Endothelial cell of umbilical vein (primary cell): ENCODE measurements around the gene YARS1. TPM values are rescaled to one million over a fixed set of nuclear protein-coding genes. Genes with fewer than 3 reads are reported as not detected.
A peak's percentile ranks its signal among the peaks of the same experiment; 100 is the strongest.

Source experiments
- BruUV-seq: library from RNA; stranded (reverse); fragments of 400-500 nt; replicated peaks from 2 replicates; lab custom pipeline; 2021; lab: Mats Ljungman, UMichigan
- CTCF ChIA-PET: fragments of 300-600, 350-600 bp; sonication (Branson Sonifier 250); formaldehyde crosslinking; loops from one replicate; lab custom pipeline; 2021; ENCODE audit warnings: antibody characterized with exemption, inconsistent platforms; lab: Charles Lee
- POLR2A ChIA-PET: fragments of 300-600, 350-600 bp; sonication (Branson Sonifier 250); formaldehyde crosslinking; loops from one replicate; lab custom pipeline; 2021; ENCODE audit warnings: antibody characterized with exemption, inconsistent platforms; lab: Charles Lee
- DNase-seq: peaks from one replicate; pipeline ENCODE4 v3.0.0-alpha.2; 2011; ENCODE audit warnings: low read depth, low spot score
- FAIRE-seq: peaks from 2 replicates; lab custom pipeline; 2011; peaks lifted over from hg19 to GRCh38; lab: Jason Lieb, UNC
- H2AFZ ChIP-seq: 2 replicates; pipeline ENCODE4 v1.6.0; 2012; ENCODE audit warnings: low read depth, low read length, control low read depth, inconsistent platforms
- H3K27ac ChIP-seq: 2 replicates; pipeline ENCODE4 v1.5.1; 2011; ENCODE audit warnings: low read depth, mild to moderate bottlenecking, control low read depth, low read length, moderate library complexity; ENCODE audit not compliant: insufficient read depth
- H3K27me3 ChIP-seq, 2 experiments: 2 replicates each; pipeline versions ENCODE4 v1.6.0 to v1.6.1; 2011; ENCODE audit warnings: low read length in 2 of 2, mixed read lengths in 1 of 2; ENCODE audit not compliant: control insufficient read depth in 2 of 2, insufficient read depth in 2 of 2
- H3K36me3 ChIP-seq, 2 experiments: 2 replicates in 1 of 2; 3 replicates in 1 of 2; pipeline ENCODE4 v1.5.1; 2011; ENCODE audit warnings: low read length in 2 of 2, mild to moderate bottlenecking in 1 of 2, moderate library complexity in 1 of 2; ENCODE audit not compliant: control insufficient read depth in 2 of 2, insufficient read depth in 2 of 2; ENCODE audit errors: extremely low read depth in 1 of 2
- H3K4me1 ChIP-seq: 3 replicates; pipeline ENCODE4 v1.5.1; 2011; ENCODE audit warnings: mild to moderate bottlenecking, low read length; ENCODE audit not compliant: control insufficient read depth, insufficient read depth; ENCODE audit errors: extremely low read depth
- H3K4me2 ChIP-seq: 2 replicates; pipeline ENCODE4 v1.6.1; 2011; ENCODE audit warnings: low read length, control low read depth, mixed read lengths; ENCODE audit not compliant: insufficient read depth
- H3K4me3 ChIP-seq, 3 experiments: fragments of 200-600 bp in 1 of 3; sonication (generic), shearing (Covaris generic) in 1 of 3; replicated peaks in 1 of 3; 2 replicates each; pipeline ENCODE4 v1.5.1; 2011 to 2016; ENCODE audit warnings: control low read depth in 3 of 3, low read length in 3 of 3, mild to moderate bottlenecking in 2 of 3, inconsistent platforms in 1 of 3, low read depth in 1 of 3, moderate library complexity in 1 of 3; ENCODE audit not compliant: insufficient read depth in 1 of 3
- H3K79me2 ChIP-seq: 2 replicates; pipeline ENCODE4 v1.6.0; 2012; ENCODE audit warnings: low read length, inconsistent platforms; ENCODE audit not compliant: control insufficient read depth, insufficient read depth
- H3K9ac ChIP-seq: replicated peaks from 2 replicates; pipeline ENCODE3; 2011; ENCODE audit warnings: low read length, control low read depth; ENCODE audit not compliant: insufficient read depth; ENCODE audit errors: extremely low read depth
- H3K9me1 ChIP-seq: replicated peaks from 3 replicates; pipeline ENCODE4 v1.6.0; 2011; ENCODE audit warnings: mild to moderate bottlenecking, low read length; ENCODE audit not compliant: control insufficient read depth, insufficient read depth; ENCODE audit errors: extremely low read depth
- H3K9me3 ChIP-seq: replicated peaks from 2 replicates; pipeline ENCODE4 v1.5.1; 2012; ENCODE audit warnings: low read length, inconsistent platforms; ENCODE audit not compliant: control insufficient read depth, insufficient read depth
- H4K20me1 ChIP-seq: replicated peaks from 2 replicates; pipeline ENCODE3; 2011; ENCODE audit warnings: mild to moderate bottlenecking, low read length; ENCODE audit not compliant: control insufficient read depth, insufficient read depth; ENCODE audit errors: extremely low read depth
- EZH2 ChIP-seq: IDR thresholded peaks from 2 replicates; pipeline ENCODE4 v1.6.1; 2012; ENCODE audit warnings: borderline replicate concordance, low read depth, mild to moderate bottlenecking, moderate library complexity, low read length, inconsistent platforms; ENCODE audit not compliant: severe bottlenecking
- FOS ChIP-seq: IDR thresholded peaks from 2 replicates; pipeline ENCODE4 v1.6.1; 2011; ENCODE audit warnings: mild to moderate bottlenecking, low read length, moderate library complexity, borderline replicate concordance; ENCODE audit not compliant: insufficient read depth
- GATA2 ChIP-seq: IDR thresholded peaks from 2 replicates; pipeline ENCODE4 v1.7.0; 2011; ENCODE audit warnings: low read depth, mild to moderate bottlenecking, moderate library complexity, mixed read lengths, low read length; ENCODE audit not compliant: insufficient read length, insufficient read depth
- JUN ChIP-seq: IDR thresholded peaks from 2 replicates; pipeline ENCODE4 v1.6.1; 2011; ENCODE audit warnings: borderline replicate concordance, low read depth; ENCODE audit not compliant: insufficient read length, insufficient read depth
- MYC ChIP-seq: IDR thresholded peaks from one replicate; pipeline ENCODE4 v1.6.1; 2011; ENCODE audit warnings: mild to moderate bottlenecking, low read depth, low read length
- POLR2A ChIP-seq: IDR thresholded peaks from 2 replicates; pipeline ENCODE4 v1.6.1; 2012; ENCODE audit warnings: low read depth, mild to moderate bottlenecking, control low read depth, low read length
- POLR2AphosphoS5 ChIP-seq: IDR thresholded peaks from 2 replicates; pipeline ENCODE4 v1.6.1; 2012; ENCODE audit warnings: low read depth, mild to moderate bottlenecking, control low read depth, low read length, moderate library complexity; ENCODE audit not compliant: insufficient read depth
- dilution Hi-C: fragments of 300-500 bp; cut with MboI; formaldehyde crosslinking; loops from one replicate; pipeline ENCODE4 v1.15.0; 2019; ENCODE audit warnings: low sequenced_read_pairs; ENCODE audit not compliant: extremely low pct_ligation_motif_present
- intact Hi-C: fragments of 100-400 bp; cut with micrococcal nuclease; formaldehyde crosslinking; loops from one replicate; pipeline ENCODE4 v1.10.0; 2022
- polyA plus RNA-seq, 4 experiments: library from polyadenylated mRNA; depleted of rRNA in 3 of 4; stranded (reverse) in 3 of 4; unstranded in 1 of 4; fragments of >200 nt; gene quantifications; 2 replicates each; pipeline versions ENCODE4 v1.2.1 to v1.2.3, GENCODE V29; 2011 to 2012; ENCODE audit warnings: missing spikeins in 1 of 4
- total RNA-seq: library from RNA; stranded (reverse); gene quantifications from 2 replicates; pipeline ENCODE4 v1.2.3, GENCODE V29; 2021
- TF ChIP-seq, protein P1 (sequence below): IDR thresholded peaks from 2 replicates; pipeline ENCODE4 v1.6.1; 2011; ENCODE audit not compliant: insufficient read depth, insufficient read length
- TF ChIP-seq, protein P2 (sequence below), 2 donors: IDR thresholded peaks; 1 replicate in 1 of 2; 2 replicates in 1 of 2; pipeline ENCODE4 v1.5.1; 2011; ENCODE audit warnings: low read length in 2 of 2, mild to moderate bottlenecking in 2 of 2, moderate library complexity in 2 of 2, control low read depth in 1 of 2, inconsistent platforms in 1 of 2, low read depth in 1 of 2; ENCODE audit not compliant: insufficient read depth in 1 of 2; ENCODE audit errors: extremely low read depth in 1 of 2

The YARS1 gene
- total and polyA plus RNA-seq, 2 donors (not counting 3 experiments of a cell fraction or from before 2014, with no cell fraction given), result 38.2 to 144 TPM

DNA sequence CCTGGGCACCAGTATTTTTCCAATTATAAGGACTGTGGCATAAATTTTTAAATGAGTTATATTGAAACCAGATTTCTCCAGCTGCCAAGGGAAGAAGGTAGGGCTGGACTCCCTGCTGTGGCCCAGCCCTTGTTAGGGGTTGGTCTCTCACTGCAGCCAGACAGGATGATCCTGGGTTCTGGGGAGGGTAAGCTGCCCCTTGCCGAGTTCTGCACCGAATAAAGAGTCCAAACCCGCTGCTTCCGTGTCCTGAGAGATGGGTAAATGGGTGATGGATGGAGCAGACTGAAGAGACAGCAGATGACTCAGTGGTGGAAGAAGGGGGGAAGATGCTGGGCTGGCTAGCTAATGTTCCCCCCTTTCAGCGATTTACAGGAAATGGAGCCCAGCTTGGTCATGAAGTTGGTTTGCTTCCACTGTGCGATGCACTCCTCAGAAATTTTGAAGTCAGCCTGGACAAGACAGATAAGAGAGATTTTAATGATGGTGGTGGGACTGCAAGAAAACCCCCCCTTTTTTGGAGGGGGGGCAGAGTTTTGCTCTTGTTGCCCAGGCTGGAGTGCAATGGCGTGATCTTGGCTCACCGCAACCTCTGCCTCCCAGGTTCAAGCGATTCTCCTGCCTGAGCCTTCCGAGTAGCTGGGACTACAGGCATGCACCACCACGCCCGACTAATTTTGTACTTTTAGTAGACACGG lies 41.4 kb downstream of the YARS1 start:
- H3K36me3 ChIP-seq, result peaks cover 12 to 34% of the 10 kb centered on the region in 2 experiments
- TF ChIP-seq FOS (peak; percentile 38), POLR2A (no peak)
- TF ChIP-seq, protein P1, sequence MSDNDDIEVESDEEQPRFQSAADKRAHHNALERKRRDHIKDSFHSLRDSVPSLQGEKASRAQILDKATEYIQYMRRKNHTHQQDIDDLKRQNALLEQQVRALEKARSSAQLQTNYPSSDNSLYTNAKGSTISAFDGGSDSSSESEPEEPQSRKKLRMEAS, result no peak
- intact Hi-C loops, result loop anchor here (2.0 kb wide), 1 partner anchor 33 kb away; no protein-coding TSS in a partner anchor
- DNase-seq (peak; percentile 36), FAIRE-seq (no peak)
- no peaks in the 10 kb centered on the region for H3K79me2 ChIP-seq
- H3K4me2 ChIP-seq, result peak overlapping the region; percentile 3
- BruUV-seq, result no TSS peak
- CTCF ChIA-PET, result interaction anchor here (0.7 to 12.2 kb wide), 13 partner anchors 10 to 310 kb away, joined by 3 to 392 read pairs (median 6); no protein-coding TSS in a partner anchor
- H3K4me3 ChIP-seq, result no peak overlapping the region
- H3K9me1 ChIP-seq, result no peaks in the 10 kb centered on the region
- H3K27me3 ChIP-seq, result no peaks in the 10 kb centered on the region
- dilution Hi-C loops, result no loop called here
- peaks cover 18% of the 10 kb centered on the region for H3K4me1 ChIP-seq
- H3K9ac ChIP-seq, result no peak overlapping the region
- no peaks in the 10 kb centered on the region for H3K9me3 ChIP-seq
- POLR2A ChIA-PET, result interaction anchor here (0.6 kb wide), 1 partner anchor 131 kb away, joined by 3 read pairs; no protein-coding TSS in a partner anchor
- H2AFZ ChIP-seq, result no peak overlapping the region
- H4K20me1 ChIP-seq, result no peaks in the 10 kb centered on the region
- peak overlapping the region; percentile 45 for H3K27ac ChIP-seq

DNA sequence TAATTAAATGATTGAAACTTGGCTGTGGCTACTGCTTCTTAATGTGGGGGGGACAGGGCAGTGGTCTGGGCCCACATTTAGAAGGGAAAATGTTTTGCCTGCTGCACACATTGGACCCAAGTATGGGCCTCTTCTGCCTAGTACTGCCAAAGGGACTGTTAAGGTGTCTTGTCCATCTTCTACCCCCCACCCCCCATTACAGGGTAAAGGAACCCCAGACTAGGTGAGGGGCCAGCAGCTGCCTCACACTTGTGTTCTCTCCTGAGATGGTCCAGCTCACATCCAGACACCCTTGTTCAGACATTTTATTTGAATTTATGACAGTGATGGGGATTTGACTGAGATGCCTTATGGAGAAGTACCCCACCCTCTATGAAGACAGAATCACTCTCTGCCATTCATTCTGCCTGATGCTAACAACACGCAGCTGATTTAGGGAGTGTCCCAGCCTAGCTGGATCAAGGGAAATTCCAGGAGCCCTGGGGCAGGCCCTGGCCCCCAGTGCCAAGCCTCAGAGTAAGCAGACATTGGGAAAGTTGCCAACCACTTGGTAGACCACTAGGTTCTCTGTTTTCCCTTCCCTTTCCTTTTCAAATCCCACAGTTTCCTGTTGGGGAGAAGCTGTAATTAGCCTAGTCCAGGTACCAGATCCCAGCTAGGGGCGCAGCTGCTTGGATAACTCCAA lies 42.1 kb downstream of the YARS1 start:
- no peak overlapping the region for H2AFZ ChIP-seq
- H3K27me3 ChIP-seq, result no peaks in the 10 kb centered on the region
- peak; percentile 81 for DNase-seq
- H3K9me3 ChIP-seq, result no peaks in the 10 kb centered on the region
- ChIA-PET POLR2A (interaction anchor here (0.6 kb wide), 1 partner anchor 130 kb away, joined by 3 read pairs; no protein-coding TSS in a partner anchor), CTCF (interaction anchor here (0.7 to 12.2 kb wide), 16 partner anchors 7 to 311 kb away, joined by 3 to 392 read pairs (median 6); no protein-coding TSS in a partner anchor)
- no peak overlapping the region for H3K9ac ChIP-seq
- H3K9me1 ChIP-seq, result no peaks in the 10 kb centered on the region
- BruUV-seq, result TSS peak; percentile 85
- FAIRE-seq, result peak; percentile 87
- H3K4me1 ChIP-seq, result peaks cover 18% of the 10 kb centered on the region
- intact Hi-C loops (loop anchor here (2.0 kb wide), 1 partner anchor 32 kb away; no protein-coding TSS in a partner anchor), dilution Hi-C loops (no loop called here)
- no peaks in the 10 kb centered on the region for H3K79me2 ChIP-seq
- H3K4me3 ChIP-seq, result no peak overlapping the region
- no peaks in the 10 kb centered on the region for H4K20me1 ChIP-seq
- peak overlapping the region; percentile 13 for H3K4me2 ChIP-seq
- H3K27ac ChIP-seq, result peak overlapping the region; percentile 45
- H3K36me3 ChIP-seq, result peaks cover 7 to 29% of the 10 kb centered on the region in 2 experiments
- TF ChIP-seq EZH2 (no peak), POLR2A (no peak), POLR2AphosphoS5 (no peak), JUN (no peak), MYC (no peak), GATA2 (no peak), FOS (no peak)
- TF ChIP-seq, protein P1, result no peak
- TF ChIP-seq, protein P2, sequence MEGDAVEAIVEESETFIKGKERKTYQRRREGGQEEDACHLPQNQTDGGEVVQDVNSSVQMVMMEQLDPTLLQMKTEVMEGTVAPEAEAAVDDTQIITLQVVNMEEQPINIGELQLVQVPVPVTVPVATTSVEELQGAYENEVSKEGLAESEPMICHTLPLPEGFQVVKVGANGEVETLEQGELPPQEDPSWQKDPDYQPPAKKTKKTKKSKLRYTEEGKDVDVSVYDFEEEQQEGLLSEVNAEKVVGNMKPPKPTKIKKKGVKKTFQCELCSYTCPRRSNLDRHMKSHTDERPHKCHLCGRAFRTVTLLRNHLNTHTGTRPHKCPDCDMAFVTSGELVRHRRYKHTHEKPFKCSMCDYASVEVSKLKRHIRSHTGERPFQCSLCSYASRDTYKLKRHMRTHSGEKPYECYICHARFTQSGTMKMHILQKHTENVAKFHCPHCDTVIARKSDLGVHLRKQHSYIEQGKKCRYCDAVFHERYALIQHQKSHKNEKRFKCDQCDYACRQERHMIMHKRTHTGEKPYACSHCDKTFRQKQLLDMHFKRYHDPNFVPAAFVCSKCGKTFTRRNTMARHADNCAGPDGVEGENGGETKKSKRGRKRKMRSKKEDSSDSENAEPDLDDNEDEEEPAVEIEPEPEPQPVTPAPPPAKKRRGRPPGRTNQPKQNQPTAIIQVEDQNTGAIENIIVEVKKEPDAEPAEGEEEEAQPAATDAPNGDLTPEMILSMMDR (IDR thresholded peaks at IDR 0.05; ENCODE audit: extremely low read depth in 1 of 2, insufficient read depth in 1 of 2, low read depth in 1 of 2, low read length in 2 of 2), result no peak
